BJ (cell line): Measurements from ENCODE around the gene TNRC6C. TPM values are rescaled to one million over a fixed set of nuclear protein-coding genes. Genes with fewer than 3 reads are reported as not detected.
"Not testable (repeated sequence)": the region's sequence is repeated elsewhere in the genome, so short reads cannot be mapped to it uniquely, and the experiment has no call there.

Experiments
- CTCF ChIA-PET: fragments of 350-600 bp; formaldehyde crosslinking; extraction: SDS; loops from one replicate; lab custom pipeline; 2021; ENCODE audit warnings: antibody characterized with exemption, inconsistent platforms; lab: Yijun Ruan, JAX
- POLR2A ChIA-PET: fragments of 300-600 bp; sonication (Branson Sonifier 250); formaldehyde crosslinking; extraction: SDS; loops from one replicate; lab custom pipeline; 2021; ENCODE audit warnings: antibody characterized with exemption; lab: Charles Lee
- DNase-seq: peaks from one replicate; pipeline ENCODE4 v3.0.0-alpha.2; 2011; ENCODE audit warnings: low read depth
- H3K27me3 ChIP-seq: 2 replicates; pipeline ENCODE4 v1.6.0; 2011; ENCODE audit warnings: low read length; ENCODE audit not compliant: control insufficient read depth, insufficient read depth
- H3K36me3 ChIP-seq: 2 replicates; pipeline ENCODE4 v1.5.1; 2011; ENCODE audit warnings: low read length; ENCODE audit not compliant: control insufficient read depth, insufficient read depth
- H3K4me3 ChIP-seq: 2 replicates; pipeline ENCODE4 v1.5.1; 2011; ENCODE audit warnings: low read depth, mild to moderate bottlenecking, control low read depth, low read length
- CTCF ChIP-seq: IDR thresholded peaks from 2 replicates; pipeline ENCODE4 v1.5.1; 2011; ENCODE audit warnings: low read depth, mild to moderate bottlenecking, control low read depth, inconsistent platforms, low read length, moderate library complexity; ENCODE audit not compliant: insufficient read depth
- polyA plus RNA-seq: library from polyadenylated mRNA; depleted of rRNA; stranded (reverse); fragments of >200 nt; gene quantifications from 2 replicates; pipeline ENCODE4 v1.2.3, GENCODE V29; 2011

The TNRC6C gene
- polyA plus RNA-seq, 1 experiment, result 0.91 TPM

- Histone ChIP-seq H3K4me3 (no peak overlapping the region), H3K36me3 (no peaks in the 10 kb centered on the region), H3K27me3 (no peaks in the 10 kb centered on the region)
- ChIA-PET CTCF (interaction anchor here (0.7 kb wide), 1 partner anchor 431 kb away, joined by 3 read pairs; no protein-coding TSS in a partner anchor), POLR2A (no interaction called here)
- TF ChIP-seq CTCF, result no peak
- no peak for DNase-seq
Measured at GRCh38 chr17:77973953-77974352, 15.4 kb downstream of the TNRC6C start.

GRCh38 chr17:77974396-77974795 is 15.9 kb downstream of the TNRC6C start:
- H3K4me3 ChIP-seq, result no peak overlapping the region
- POLR2A ChIA-PET, result no interaction called here
- no peaks in the 10 kb centered on the region for H3K27me3 ChIP-seq
- TF ChIP-seq CTCF, result no peak
- H3K36me3 ChIP-seq, result no peaks in the 10 kb centered on the region
- DNase-seq, result no peak
- CTCF ChIA-PET, result no interaction called here

GRCh38 chr17:77982430-77982829 is 23.9 kb downstream of the TNRC6C start:
- H3K4me3 ChIP-seq, DNase-seq, H3K27me3 ChIP-seq, POLR2A ChIA-PET, H3K36me3 ChIP-seq: not testable (repeated sequence)
- CTCF ChIA-PET, result interaction anchor here (0.6 to 0.7 kb wide), 5 partner anchors 22 to 1375 kb away, joined by 3 to 5 read pairs (median 4); no protein-coding TSS in a partner anchor

- TF ChIP-seq CTCF, result no peak
- no peaks in the 10 kb centered on the region for H3K36me3 ChIP-seq
- ChIA-PET POLR2A (no interaction called here), CTCF (no interaction called here)
- no peak for DNase-seq
- no peak overlapping the region for H3K4me3 ChIP-seq
- no peaks in the 10 kb centered on the region for H3K27me3 ChIP-seq
Measured at GRCh38 chr17:77990301-77990700, 31.8 kb downstream of the TNRC6C start.

GRCh38 chr17:77993735-77994134 is 35.2 kb downstream of the TNRC6C start:
- H3K4me3 ChIP-seq, POLR2A ChIA-PET, DNase-seq, H3K27me3 ChIP-seq, H3K36me3 ChIP-seq: not testable (repeated sequence)
- CTCF ChIA-PET, result interaction anchor here (0.6 to 1.0 kb wide), 2 partner anchors 441 to 485 kb away, joined by 3 read pairs; no protein-coding TSS in a partner anchor

- no peaks in the 10 kb centered on the region for H3K36me3 ChIP-seq
- CTCF ChIA-PET, result interaction anchor here (1.0 to 1.2 kb wide), 2 partner anchors 453 to 665 kb away, joined by 4 to 6 read pairs; no protein-coding TSS in a partner anchor
- POLR2A ChIA-PET, result no interaction called here
- H3K4me3 ChIP-seq, result no peak overlapping the region
- no peak for DNase-seq
- no peaks in the 10 kb centered on the region for H3K27me3 ChIP-seq
- TF ChIP-seq CTCF, result no peak
Measured at GRCh38 chr17:77995146-77995852, 36.8 kb downstream of the TNRC6C start.
